Measurements from ENCODE around the gene DYRK1B. TPM values are rescaled to one million over a fixed set of nuclear protein-coding genes. Genes with fewer than 3 reads are reported as not detected.

The DYRK1B gene
- total and polyA plus RNA-seq, 2 donors from 2014 or later, result 18.9 to 28.9 TPM

Small RNAs within 50 kb of the gene (microRNA-seq; reads per million reads assigned to microRNA genes)
- not detected for gene MIR6719

Other genes with a start within 250 kb of the DYRK1B start
- not detected for gene LGALS13, start 231.6 kb downstream of the DYRK1B start, total RNA-seq
- gene LGALS13, start 231.6 kb downstream of the DYRK1B start, polyA plus RNA-seq (ENCODE audit: insufficient read depth, low read depth, low replicate concordance), result not detected
- gene LGALS16, start 178.2 kb downstream of the DYRK1B start, total RNA-seq, result not detected
- not detected for gene LGALS16, start 178.2 kb downstream of the DYRK1B start, polyA plus RNA-seq (ENCODE audit: insufficient read depth, low read depth, low replicate concordance)
- gene LGALS14, start 129.7 kb downstream of the DYRK1B start, total RNA-seq, result not detected
- gene LGALS14, start 129.7 kb downstream of the DYRK1B start, polyA plus RNA-seq (ENCODE audit: insufficient read depth, low read depth, low replicate concordance), result not detected
- gene CLC, start 96.1 kb downstream of the DYRK1B start, total RNA-seq, result not detected
- gene CLC, start 96.1 kb downstream of the DYRK1B start, polyA plus RNA-seq (ENCODE audit: insufficient read depth, low read depth, low replicate concordance), result not detected
- not detected for gene LEUTX, start 55.3 kb downstream of the DYRK1B start, total RNA-seq
- gene LEUTX, start 55.3 kb downstream of the DYRK1B start, polyA plus RNA-seq (ENCODE audit: insufficient read depth, low read depth, low replicate concordance), result not detected
- 165 TPM for gene FBL, start 12.2 kb upstream of the DYRK1B start, total RNA-seq
- 155 TPM for gene FBL, start 12.2 kb upstream of the DYRK1B start, polyA plus RNA-seq (ENCODE audit: insufficient read depth, low read depth, low replicate concordance)
- 51.7 TPM for gene FCGBP, start 100.5 kb upstream of the DYRK1B start, total RNA-seq
- 7.6 TPM for gene FCGBP, start 100.5 kb upstream of the DYRK1B start, polyA plus RNA-seq (ENCODE audit: insufficient read depth, low read depth, low replicate concordance)
- gene PSMC4, start 137.0 kb upstream of the DYRK1B start, total RNA-seq, result 84.7 TPM
- 113 TPM for gene PSMC4, start 137.0 kb upstream of the DYRK1B start, polyA plus RNA-seq (ENCODE audit: insufficient read depth, low read depth, low replicate concordance)
- gene ZNF546, start 162.9 kb upstream of the DYRK1B start, total RNA-seq, result 7.3 TPM
- gene ZNF546, start 162.9 kb upstream of the DYRK1B start, polyA plus RNA-seq (ENCODE audit: insufficient read depth, low read depth, low replicate concordance), result 3.4 TPM
- gene ZNF780B, start 222.1 kb upstream of the DYRK1B start, total RNA-seq, result 33.2 TPM
- gene ZNF780B, start 222.1 kb upstream of the DYRK1B start, polyA plus RNA-seq (ENCODE audit: insufficient read depth, low read depth, low replicate concordance), result 4.6 TPM